NCI-H2227 (cell line): ENCODE data around the gene PCDHB15.
"Not testable (repeated sequence)": the region's sequence is repeated elsewhere in the genome, so short reads cannot be mapped to it uniquely, and the experiment has no call there.

Experiments
- DNase-seq: peaks from one replicate; lab custom pipeline; 2025; ENCODE audit not compliant: unreplicated experiment; lab: John Stamatoyannopoulos, UW

Gene PCDHB15

GRCh38 chr5:141245250-141245717 is at the start of gene PCDHB15:
PCDHB15 (plus strand) TSS chr5:141245395; CDS start chr5:141245579, 184 bp downstream.
- peak; percentile 11 for DNase-seq

GRCh38 chr5:141196363-141196762 is 48.8 kb upstream of the PCDHB15 start:
- DNase-seq = no peak

- peak; percentile 70 for DNase-seq
Observed at GRCh38 chr5:141199359-141200235, 45.6 kb upstream of the PCDHB15 start, which contains the start of gene PCDHB11. PCDHB11 (plus strand) TSS chr5:141199627; CDS start chr5:141199775, 148 bp downstream.

- not testable (repeated sequence) for DNase-seq
Observed at GRCh38 chr5:141201126-141201525, 44.1 kb upstream of the PCDHB15 start.

GRCh38 chr5:141201646-141202045 is 43.5 kb upstream of the PCDHB15 start:
- DNase-seq = not testable (repeated sequence)

GRCh38 chr5:141208478-141208877 is 36.7 kb upstream of the PCDHB15 start, which contains the start of gene PCDHB12:
PCDHB12 (plus strand) TSS chr5:141208719; CDS start chr5:141208908, 189 bp downstream.
- DNase-seq = no peak

GRCh38 chr5:141210281-141210680 is 34.9 kb upstream of the PCDHB15 start:
- not testable (repeated sequence) for DNase-seq

- not testable (repeated sequence) for DNase-seq
Observed at GRCh38 chr5:141210849-141211248, 34.3 kb upstream of the PCDHB15 start.

- DNase-seq = peak; percentile 60
Observed at GRCh38 chr5:141213656-141214339, 31.4 kb upstream of the PCDHB15 start, which contains the start of gene PCDHB13. PCDHB13 (plus strand) TSS chr5:141213919; CDS start chr5:141214124, 205 bp downstream.

GRCh38 chr5:141214583-141214982 is 30.6 kb upstream of the PCDHB15 start:
- DNase-seq = not testable (repeated sequence)

- not testable (repeated sequence) for DNase-seq
Observed at GRCh38 chr5:141215504-141215903, 29.7 kb upstream of the PCDHB15 start.

- not testable (repeated sequence) for DNase-seq
Observed at GRCh38 chr5:141216035-141216434, 29.2 kb upstream of the PCDHB15 start.

- peak; percentile 57 for DNase-seq
Observed at GRCh38 chr5:141223112-141223783, 21.9 kb upstream of the PCDHB15 start, which contains the start of gene PCDHB14. PCDHB14 (plus strand) TSS chr5:141223343; CDS start chr5:141223506, 163 bp downstream.

- not testable (repeated sequence) for DNase-seq
Observed at GRCh38 chr5:141224844-141225243, 20.4 kb upstream of the PCDHB15 start.

- DNase-seq = not testable (repeated sequence)
Observed at GRCh38 chr5:141225421-141225820, 19.8 kb upstream of the PCDHB15 start.

- DNase-seq = peak; percentile 40
Observed at GRCh38 chr5:141234109-141234667, 11.0 kb upstream of the PCDHB15 start.

GRCh38 chr5:141235922-141236321 is 9.3 kb upstream of the PCDHB15 start:
- not testable (repeated sequence) for DNase-seq

- no peak for DNase-seq
Observed at GRCh38 chr5:141236516-141237313, 8.5 kb upstream of the PCDHB15 start.

- no peak for DNase-seq
Observed at GRCh38 chr5:141241496-141241895, 3.7 kb upstream of the PCDHB15 start.

- DNase-seq = not testable (repeated sequence)
Observed at GRCh38 chr5:141246971-141247370, 1.8 kb downstream of the PCDHB15 start.
